ENCODE data around the gene GABRG3. TPM values are rescaled to one million over a fixed set of nuclear protein-coding genes. Genes with fewer than 3 reads are reported as not detected.

The GABRG3 gene
- total RNA-seq, 4 donors from 2014 or later, result not detected

DNA sequence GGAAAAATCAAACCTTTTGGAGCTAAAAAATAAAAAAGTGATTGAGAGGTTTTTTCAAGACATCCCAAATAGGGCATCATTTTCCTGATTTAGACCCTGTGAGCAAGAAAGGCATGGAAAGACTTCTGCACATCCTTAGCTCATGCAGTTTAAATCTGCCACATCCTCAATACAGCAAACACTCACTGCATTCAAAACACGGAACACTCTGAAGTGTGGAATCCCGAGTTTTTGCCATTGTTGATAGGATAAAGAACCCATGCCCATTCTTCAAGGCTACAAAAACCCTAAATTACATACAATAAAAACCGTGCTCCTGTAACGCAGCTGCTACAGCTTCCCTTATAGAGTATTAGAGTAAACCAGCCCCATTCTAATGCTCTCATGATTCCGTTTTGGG, 346.8 kb downstream of the GABRG3 start:
- Histone ChIP-seq H3K4me3 (no peak overlapping the region), H3K9me3 (no peaks in the 10 kb centered on the region), H3K36me3 (no peaks in the 10 kb centered on the region), H3K27me3 (peaks cover 0 to 4% (median 0%) of the 10 kb centered on the region in 4 donors), H3K4me1 (no peaks in the 10 kb centered on the region), H3K27ac (replicated peaks in 1 of 4) (no peak overlapping the region)
- WGBS, result 79% methylated on average over 5 of the region's 5 CpGs
- intact Hi-C loops (cut with DNase I), result no loop called here
- TF ChIP-seq, protein P1, sequence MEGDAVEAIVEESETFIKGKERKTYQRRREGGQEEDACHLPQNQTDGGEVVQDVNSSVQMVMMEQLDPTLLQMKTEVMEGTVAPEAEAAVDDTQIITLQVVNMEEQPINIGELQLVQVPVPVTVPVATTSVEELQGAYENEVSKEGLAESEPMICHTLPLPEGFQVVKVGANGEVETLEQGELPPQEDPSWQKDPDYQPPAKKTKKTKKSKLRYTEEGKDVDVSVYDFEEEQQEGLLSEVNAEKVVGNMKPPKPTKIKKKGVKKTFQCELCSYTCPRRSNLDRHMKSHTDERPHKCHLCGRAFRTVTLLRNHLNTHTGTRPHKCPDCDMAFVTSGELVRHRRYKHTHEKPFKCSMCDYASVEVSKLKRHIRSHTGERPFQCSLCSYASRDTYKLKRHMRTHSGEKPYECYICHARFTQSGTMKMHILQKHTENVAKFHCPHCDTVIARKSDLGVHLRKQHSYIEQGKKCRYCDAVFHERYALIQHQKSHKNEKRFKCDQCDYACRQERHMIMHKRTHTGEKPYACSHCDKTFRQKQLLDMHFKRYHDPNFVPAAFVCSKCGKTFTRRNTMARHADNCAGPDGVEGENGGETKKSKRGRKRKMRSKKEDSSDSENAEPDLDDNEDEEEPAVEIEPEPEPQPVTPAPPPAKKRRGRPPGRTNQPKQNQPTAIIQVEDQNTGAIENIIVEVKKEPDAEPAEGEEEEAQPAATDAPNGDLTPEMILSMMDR (IDR thresholded peaks at IDR 0.05), result no peak
- no peak for TF ChIP-seq POLR2A (IDR thresholded peaks at IDR 0.05; ENCODE audit: low read depth)
- TF ChIP-seq POLR2AphosphoS5 (IDR thresholded peaks at IDR 0.05), result no peak
- no peak for TF ChIP-seq EP300 (IDR thresholded peaks at IDR 0.05)
- DNase-seq (ENCODE audit: extremely low spot score), result no peak

DNA sequence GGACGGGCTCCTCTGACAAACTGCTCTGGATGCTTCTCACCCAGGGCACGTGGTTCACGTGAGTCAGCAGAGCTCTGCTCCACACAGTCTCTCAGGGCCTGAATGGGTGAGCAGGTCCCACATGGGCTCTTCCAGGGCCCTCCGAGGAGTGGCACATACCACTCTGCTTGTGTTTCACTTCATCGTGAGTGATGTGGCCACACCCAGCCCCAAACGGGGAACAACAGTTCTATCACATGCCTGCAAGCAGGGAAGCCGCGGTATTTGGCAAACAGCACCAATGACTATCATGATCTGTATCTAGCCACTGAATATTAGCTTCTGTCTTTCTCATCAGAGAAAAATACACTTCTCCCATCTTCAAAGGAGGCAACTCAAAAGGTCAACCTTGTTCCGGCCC, 352.8 kb downstream of the GABRG3 start:
- Histone ChIP-seq H3K27me3 (peaks cover 0 to 7% (median 0%) of the 10 kb centered on the region in 4 donors), H3K9me3 (peaks cover 0 to 4% (median 0%) of the 10 kb centered on the region in 4 donors), H3K36me3 (no peaks in the 10 kb centered on the region), H3K27ac (replicated peaks in 1 of 4) (no peak overlapping the region), H3K4me3 (no peak overlapping the region), H3K4me1 (no peaks in the 10 kb centered on the region)
- intact Hi-C loops (cut with DNase I), result no loop called here
- no peak for DNase-seq (ENCODE audit: extremely low spot score)
- 91% methylated on average over 9 of the region's 9 CpGs for WGBS
- no peak for TF ChIP-seq POLR2AphosphoS5 (IDR thresholded peaks at IDR 0.05)
- TF ChIP-seq EP300 (IDR thresholded peaks at IDR 0.05), result no peak

DNA sequence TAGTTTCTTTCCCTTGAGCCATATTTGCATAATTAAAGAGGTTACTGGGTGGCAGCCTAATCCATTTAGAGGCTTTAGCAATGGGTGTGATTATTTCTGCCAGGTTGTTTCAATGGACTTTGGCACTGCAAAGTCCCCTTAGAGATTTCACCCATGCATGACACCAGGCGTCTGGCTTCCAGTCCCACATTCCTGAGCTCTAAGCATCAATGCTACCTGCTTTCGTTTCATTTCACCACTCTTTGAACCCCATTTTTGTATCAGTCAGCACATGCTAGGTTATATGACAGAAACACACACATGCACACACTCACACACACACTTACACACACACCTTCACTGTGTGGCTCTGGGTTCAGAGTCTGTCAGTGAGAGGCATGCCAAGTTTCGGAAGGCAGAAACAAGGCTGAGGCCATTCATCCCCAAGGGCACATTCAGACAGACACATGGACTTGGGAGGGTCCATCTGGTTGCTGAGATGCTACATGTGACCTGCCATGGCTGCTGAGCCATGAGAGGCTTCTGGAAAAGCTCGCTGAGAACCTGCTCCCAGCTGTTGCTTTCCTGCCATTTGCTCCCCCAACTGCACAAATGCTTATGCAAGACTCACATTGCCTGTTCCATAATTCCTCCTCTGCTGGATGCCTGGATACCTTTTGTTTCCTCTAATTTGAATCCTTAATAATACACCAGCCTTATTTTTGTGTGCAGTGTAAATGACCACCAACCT, 354.1 kb downstream of the GABRG3 start:
- peaks cover 0 to 4% (median 0%) of the 10 kb centered on the region in 4 donors for H3K9me3 ChIP-seq
- DNase-seq (ENCODE audit: extremely low spot score), result no peak
- intact Hi-C loops (cut with DNase I), result no loop called here
- H3K4me1 ChIP-seq, result no peaks in the 10 kb centered on the region
- H3K36me3 ChIP-seq, result no peaks in the 10 kb centered on the region
- H3K27ac ChIP-seq (replicated peaks in 1 of 4), result no peak overlapping the region
- 80% methylated on average over 4 of the region's 4 CpGs for WGBS
- TF ChIP-seq, protein P1 (IDR thresholded peaks at IDR 0.05), result no peak
- TF ChIP-seq POLR2A (IDR thresholded peaks at IDR 0.05; ENCODE audit: low read depth), result no peak
- no peak for TF ChIP-seq POLR2AphosphoS5 (IDR thresholded peaks at IDR 0.05)
- TF ChIP-seq EP300 (IDR thresholded peaks at IDR 0.05), result no peak
- H3K4me3 ChIP-seq, result no peak overlapping the region
- peaks cover 0 to 4% (median 0%) of the 10 kb centered on the region in 4 donors for H3K27me3 ChIP-seq

DNA sequence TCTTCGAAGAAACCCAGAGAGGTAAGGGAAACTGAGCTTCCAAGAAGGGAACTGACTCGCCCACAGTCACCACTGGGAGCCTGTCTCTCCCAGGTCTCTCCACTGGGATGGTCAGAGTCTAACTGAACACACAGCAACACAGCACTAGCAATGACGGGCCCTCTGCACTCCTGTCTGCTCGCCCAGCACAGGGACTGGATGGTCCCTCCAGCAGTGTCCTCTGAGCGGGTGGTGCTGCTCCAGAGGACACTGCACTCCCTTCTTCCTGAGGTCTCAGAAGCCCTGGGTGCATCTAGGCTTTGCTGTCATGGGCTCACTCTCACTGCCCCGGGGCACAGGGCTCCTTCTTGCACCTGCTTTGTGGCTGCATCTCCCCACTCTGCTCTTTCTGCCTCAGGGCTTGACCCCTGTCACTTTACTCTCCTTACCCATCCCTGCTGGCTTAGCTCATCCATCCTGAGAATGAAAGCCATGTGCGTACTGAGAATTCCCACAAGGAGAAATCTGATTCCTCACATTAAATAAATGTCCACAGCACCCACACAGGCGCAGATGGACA, 356.6 kb downstream of the GABRG3 start:
- Histone ChIP-seq H3K9me3 (peaks cover 0 to 4% (median 0%) of the 10 kb centered on the region in 4 donors), H3K27ac (replicated peaks in 1 of 4) (no peak overlapping the region), H3K4me1 (no peaks in the 10 kb centered on the region), H3K4me3 (no peak overlapping the region), H3K27me3 (peaks cover 0 to 4% (median 0%) of the 10 kb centered on the region in 4 donors), H3K36me3 (no peaks in the 10 kb centered on the region)
- WGBS, result 79% methylated on average over 7 of the region's 8 CpGs
- intact Hi-C loops (cut with DNase I), result no loop called here
- TF ChIP-seq POLR2A (IDR thresholded peaks at IDR 0.05; ENCODE audit: low read depth), result no peak
- TF ChIP-seq POLR2AphosphoS5 (IDR thresholded peaks at IDR 0.05), result no peak
- TF ChIP-seq, protein P1 (IDR thresholded peaks at IDR 0.05), result no peak
- TF ChIP-seq EP300 (IDR thresholded peaks at IDR 0.05), result no peak
- DNase-seq (ENCODE audit: extremely low spot score), result no peak

DNA sequence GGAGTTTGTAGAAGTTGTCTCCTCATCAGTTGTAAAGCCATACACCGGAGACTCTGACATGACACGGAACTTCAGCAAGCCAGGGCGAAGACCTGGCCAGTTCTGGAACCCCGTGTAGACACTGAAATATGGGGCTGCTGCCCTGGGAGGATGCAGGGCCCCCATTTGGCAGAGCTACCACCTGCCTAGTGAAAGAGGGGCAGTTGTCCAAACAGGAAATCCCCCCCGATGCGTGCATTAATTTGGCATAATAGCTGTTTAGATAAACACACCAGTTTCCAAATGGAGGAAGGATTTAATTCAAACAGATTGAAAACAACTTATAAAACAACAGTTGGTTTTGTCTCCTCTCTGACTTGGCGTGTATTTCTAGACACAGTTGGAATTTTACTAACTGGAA, 357.2 kb downstream of the GABRG3 start:
- DNase-seq (ENCODE audit: extremely low spot score), result no peak
- Histone ChIP-seq H3K27me3 (peaks cover 0 to 4% (median 0%) of the 10 kb centered on the region in 4 donors), H3K9me3 (peaks cover 0 to 4% (median 0%) of the 10 kb centered on the region in 4 donors), H3K4me1 (no peaks in the 10 kb centered on the region), H3K27ac (replicated peaks in 1 of 4) (no peak overlapping the region), H3K4me3 (no peak overlapping the region), H3K36me3 (no peaks in the 10 kb centered on the region)
- WGBS, result 50% methylated on average over 6 of the region's 7 CpGs
- no peak for TF ChIP-seq POLR2AphosphoS5 (IDR thresholded peaks at IDR 0.05)
- no peak for TF ChIP-seq EP300 (IDR thresholded peaks at IDR 0.05)
- no peak for TF ChIP-seq POLR2A (IDR thresholded peaks at IDR 0.05; ENCODE audit: low read depth)
- TF ChIP-seq, protein P1 (IDR thresholded peaks at IDR 0.05), result no peak
- intact Hi-C loops (cut with DNase I), result no loop called here
